ENCODE measurements around the gene MRTFA. TPM values are rescaled to one million over a fixed set of nuclear protein-coding genes. Genes with fewer than 3 reads are reported as not detected.
"Not testable (repeated sequence)": the region's sequence is repeated elsewhere in the genome, so short reads cannot be mapped to it uniquely, and the experiment has no call there.

The MRTFA gene
- polyA plus RNA-seq, 3 donors = 19.2 to 29.6 (median 25.9) TPM

DNA sequence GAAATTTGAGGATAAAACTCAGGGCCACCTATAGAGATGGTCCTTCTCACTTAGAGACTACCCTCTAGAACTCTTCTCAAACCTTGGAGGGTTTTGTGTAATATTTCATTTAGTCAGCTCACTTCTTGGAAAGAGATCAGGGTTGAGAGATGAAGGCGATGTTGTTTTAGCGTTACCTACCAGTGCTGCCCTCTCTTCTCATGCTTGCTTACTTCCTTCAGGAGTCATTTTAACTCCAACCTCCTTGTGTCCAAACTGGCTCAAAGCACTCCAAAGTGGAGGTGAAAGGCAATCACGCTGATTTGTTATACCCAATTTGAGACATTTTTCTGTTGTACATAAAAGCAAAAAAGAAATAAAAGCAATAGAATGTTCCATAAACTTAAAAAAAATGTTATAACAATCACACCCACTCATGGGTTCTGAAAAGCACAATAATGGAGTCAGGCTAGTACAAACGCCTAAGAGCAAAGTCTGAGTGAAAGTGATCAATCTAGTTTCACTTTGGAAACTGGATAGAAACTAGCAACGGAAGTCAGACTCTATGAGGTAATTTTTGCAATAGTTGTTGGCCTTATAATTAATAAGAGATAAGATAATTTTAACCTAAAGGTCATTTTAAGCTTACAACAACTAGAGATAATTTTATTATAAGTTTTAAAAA, 117.1 kb downstream of the MRTFA start:
- DNase-seq (ENCODE audit: extremely low read depth in 1 of 11, low read depth in 9 of 11, low spot score in 4 of 11) = no peak

DNA sequence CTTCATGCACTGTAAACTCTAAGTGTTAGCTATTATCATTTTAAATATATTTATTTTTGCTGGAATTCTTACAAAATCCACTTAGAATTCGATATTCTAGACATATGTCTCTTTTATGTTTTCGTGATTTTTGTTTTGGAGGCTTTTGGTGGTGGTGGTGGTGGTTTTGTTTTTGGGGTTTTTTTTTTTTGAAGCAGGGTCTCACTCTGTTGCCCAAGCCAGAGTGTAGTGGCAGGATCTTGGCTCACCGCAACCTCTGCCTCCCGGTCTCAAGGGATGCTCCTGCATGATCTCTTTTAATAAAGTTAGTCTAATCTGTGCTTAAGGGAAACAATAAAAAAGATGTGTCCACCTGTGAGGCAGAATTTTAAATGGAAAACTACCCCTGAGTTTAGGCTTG, 117.7 kb downstream of the MRTFA start:
- no peak for DNase-seq (ENCODE audit: extremely low read depth in 1 of 11, low read depth in 9 of 11, low spot score in 4 of 11)

DNA sequence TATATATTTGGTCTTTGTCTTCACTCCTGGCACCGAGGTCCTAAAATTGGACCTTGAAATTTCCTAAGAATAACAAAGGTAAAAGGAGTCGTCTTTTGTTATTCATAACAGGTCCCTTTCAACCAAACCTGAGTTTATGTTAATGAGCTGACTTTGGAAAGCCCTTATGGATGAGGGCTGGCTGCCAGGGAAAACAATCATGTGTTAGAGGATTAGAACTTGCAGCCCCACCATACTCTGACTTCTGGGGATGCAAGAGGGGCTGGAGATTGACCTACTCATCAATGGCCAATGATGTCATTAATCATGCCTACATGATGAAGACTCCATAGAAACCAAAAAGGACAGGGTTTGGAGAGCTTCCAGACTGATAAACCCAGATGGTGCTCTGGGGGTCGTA, 118.9 kb downstream of the MRTFA start:
- DNase-seq (ENCODE audit: extremely low read depth in 1 of 11, low read depth in 9 of 11, low spot score in 4 of 11) = no peak

DNA sequence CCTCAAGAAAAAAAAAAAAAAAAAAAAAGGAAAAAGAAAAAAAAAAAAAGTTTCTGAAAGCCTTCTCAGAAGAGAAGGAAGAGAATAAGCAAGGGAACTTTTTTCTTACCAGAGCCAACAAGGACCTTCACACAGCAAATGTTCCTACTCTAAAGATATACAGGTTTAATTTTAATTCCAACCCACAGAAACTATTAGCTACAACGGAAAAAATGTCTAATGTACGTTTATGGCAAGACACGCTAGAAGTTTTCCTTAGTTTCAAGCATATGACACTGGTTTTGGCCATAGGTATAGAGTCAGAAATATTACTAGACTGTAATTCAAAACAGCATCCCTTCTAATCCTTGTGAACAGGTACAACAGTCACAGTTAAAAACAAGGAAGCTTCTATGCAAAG, 120.1 kb downstream of the MRTFA start:
- DNase-seq (ENCODE audit: extremely low read depth in 1 of 11, low read depth in 9 of 11, low spot score in 4 of 11) = no peak

DNA sequence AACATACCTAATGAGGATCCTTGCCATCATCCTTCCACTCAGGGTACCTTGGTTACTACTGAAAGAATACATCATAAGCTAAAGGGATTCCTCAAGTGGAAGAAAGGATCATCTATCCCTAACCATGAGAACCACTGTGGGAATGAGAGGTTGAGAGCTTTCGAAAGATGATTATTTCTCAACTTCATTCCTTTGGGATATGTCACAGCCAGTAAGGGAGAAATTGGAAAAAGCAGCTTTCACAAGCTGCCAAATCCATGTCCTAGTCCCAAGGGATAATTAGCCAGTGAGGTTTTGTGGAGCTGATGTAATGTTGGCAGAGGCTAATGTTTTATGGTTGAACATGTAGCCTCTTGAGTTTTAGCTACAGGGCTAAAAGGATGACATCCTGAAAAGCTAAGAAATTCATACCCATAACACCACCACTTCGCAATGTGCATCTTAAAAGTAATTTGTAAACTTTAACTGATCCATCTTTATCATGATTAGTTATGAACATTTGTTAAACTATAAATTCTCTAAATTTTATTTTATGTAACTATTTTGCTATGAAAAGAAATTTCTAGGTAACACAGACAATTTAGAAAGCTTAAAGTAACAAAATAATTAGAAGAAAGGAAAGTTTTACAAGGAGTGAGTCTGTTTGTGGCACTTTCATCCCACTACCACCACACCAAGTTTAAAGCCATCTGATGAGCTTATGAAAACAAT, 123.9 kb downstream of the MRTFA start:
- no peak for DNase-seq (ENCODE audit: extremely low read depth in 1 of 11, low read depth in 9 of 11, low spot score in 4 of 11)

DNA sequence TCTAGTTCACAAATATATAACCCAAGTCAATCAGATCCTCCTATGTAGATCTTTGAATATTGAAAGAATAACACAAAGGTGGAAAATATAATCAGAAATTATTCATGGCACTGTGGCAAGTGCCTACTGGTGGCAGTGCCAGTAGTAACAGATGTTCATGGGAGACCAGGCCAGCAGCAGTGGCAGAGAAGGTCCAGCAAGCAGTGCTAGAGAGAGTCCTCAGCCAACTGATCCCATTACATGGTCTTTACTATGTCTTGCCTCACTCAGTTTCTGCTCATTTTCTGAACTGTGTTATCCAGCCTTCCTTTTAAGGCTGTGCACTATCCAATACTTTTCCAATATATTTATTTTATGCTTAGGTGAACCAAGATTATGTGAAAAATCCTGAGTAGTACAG, 124.9 kb downstream of the MRTFA start:
- DNase-seq (ENCODE audit: extremely low read depth in 1 of 11, low read depth in 9 of 11, low spot score in 4 of 11) = no peak

DNA sequence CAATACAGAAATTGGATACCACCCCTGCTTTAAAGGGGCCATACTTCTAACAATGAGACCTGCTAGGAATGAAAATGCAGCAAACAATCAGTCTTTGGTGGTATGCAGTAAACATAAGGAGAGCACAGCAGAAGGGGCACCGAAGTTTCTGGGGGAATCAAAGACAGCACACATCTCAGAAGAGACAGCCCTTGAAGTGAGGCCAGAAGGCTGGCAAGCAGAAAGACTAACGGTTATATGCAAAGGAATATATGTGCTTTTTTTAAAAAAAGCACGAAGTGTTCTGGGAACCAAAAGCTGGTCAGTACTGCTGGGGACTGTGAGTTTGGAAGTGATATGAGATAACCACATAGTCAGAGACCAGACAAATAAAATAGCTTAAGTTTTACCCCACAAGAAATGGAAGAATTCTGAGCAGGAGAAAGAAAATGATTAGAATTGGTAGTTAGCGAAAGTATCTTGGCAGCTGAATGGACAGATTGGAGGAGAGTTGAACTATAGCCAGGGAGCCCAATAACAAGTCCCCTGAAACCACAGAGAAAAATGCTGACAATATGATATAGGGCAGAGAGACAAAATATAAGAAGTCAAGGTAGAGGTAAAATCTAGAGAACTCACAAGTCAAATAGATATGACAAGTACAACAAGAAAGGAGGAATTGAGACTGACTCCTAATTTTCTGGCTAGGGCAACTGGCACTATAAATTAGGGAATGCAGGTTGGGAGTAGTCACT, 125.7 kb downstream of the MRTFA start:
- DNase-seq (ENCODE audit: extremely low read depth in 1 of 11, low read depth in 9 of 11, low spot score in 4 of 11) = no peak

DNA sequence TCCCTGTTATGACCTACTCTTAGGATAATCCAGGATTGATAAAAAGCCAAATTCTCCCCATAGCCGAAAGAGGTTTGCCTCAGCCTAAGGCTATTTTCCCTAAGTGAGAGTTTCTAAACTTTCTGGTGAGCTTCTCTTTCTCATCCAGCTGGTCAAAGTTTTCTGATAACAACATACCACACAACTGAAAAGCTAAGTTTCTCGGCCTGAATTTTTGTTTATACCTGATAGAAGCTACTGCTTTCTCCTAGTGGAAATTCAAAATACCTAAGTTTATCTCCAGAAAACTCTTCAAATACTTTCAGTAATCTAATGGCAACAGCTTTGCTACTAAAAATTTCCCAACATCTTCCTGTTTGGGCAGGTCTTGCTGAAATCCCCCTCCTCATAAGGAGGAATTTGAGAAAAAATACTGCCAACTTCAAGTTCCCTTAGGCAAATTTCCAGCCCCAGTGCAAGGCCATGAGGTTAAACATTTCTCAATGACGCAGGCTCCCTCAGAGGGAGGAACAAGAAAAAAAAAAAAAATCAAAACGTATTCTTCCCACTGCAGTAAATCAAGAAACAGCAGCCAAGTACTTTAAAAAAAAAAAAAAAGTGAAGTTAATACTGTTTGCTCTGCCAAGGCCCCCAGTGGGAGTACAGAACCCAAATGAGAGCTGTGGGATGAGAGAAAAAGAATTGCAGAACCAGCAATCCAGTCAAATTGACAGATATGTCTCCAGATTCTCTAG, 127.0 kb downstream of the MRTFA start:
- peak in 7 of 11 donors; percentile 50 to 77 (median 66) for DNase-seq (ENCODE audit: extremely low read depth in 1 of 11, low read depth in 9 of 11, low spot score in 4 of 11)

DNA sequence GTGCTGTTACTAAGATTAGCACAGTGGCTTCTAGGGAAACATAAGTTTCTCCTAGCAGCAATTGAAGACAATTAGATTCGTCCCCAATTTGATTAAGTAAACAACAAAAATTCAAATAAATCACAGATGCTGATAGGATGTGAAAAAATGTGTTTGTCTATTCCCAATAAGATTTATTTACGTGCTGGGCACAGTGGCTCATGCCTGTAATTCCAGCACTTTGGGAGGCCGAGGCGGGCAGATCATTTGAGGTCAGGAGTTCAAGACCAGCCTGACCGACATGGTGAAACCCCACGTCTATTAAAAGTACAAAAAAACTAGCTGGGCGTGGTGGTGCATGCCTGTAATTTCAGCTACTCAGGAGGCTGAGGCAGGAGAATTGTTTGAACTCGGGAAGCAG, 128.5 kb downstream of the MRTFA start:
- DNase-seq (ENCODE audit: extremely low read depth in 1 of 11, low read depth in 9 of 11, low spot score in 4 of 11) = not testable (repeated sequence)

DNA sequence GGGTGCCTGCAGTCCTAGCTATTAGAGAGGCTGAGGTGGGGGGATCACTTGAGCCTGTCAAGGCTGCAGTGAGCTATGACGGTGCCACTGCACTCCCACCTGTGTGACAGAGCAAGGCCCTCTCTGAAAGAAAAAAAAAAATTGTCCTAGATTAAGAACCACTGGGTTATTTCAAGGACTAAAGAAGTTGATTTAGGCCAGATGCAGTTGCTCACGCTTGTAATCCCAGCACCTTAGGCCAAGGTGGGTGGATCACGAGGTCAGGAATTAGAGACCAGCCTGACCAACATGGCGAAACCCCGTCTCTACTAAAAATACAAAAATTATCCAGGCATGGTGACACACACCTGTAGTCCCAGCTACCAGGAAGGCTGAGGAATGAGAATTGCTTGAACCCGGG, 129.0 kb downstream of the MRTFA start:
- DNase-seq (ENCODE audit: extremely low read depth in 1 of 11, low read depth in 9 of 11, low spot score in 4 of 11) = no peak

DNA sequence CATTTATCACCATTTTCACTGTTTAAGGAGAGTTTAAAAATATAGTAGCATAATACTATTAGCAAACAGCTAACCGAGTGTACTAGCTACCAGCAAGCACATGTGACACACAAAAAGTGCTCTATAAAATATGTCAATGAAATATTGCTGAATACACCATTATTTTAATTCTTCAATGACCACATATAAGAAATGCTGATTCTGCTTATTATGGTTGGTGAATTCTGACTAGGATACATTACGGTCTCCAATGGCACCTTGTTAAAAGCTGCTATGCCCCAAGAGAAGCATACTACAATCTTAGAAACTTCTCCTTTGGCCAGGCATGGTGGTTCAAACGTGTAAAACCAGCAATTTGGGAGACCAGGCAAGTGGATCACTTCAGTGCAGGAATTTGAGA, 129.8 kb downstream of the MRTFA start:
- no peak for DNase-seq (ENCODE audit: extremely low read depth in 1 of 11, low read depth in 9 of 11, low spot score in 4 of 11)

DNA sequence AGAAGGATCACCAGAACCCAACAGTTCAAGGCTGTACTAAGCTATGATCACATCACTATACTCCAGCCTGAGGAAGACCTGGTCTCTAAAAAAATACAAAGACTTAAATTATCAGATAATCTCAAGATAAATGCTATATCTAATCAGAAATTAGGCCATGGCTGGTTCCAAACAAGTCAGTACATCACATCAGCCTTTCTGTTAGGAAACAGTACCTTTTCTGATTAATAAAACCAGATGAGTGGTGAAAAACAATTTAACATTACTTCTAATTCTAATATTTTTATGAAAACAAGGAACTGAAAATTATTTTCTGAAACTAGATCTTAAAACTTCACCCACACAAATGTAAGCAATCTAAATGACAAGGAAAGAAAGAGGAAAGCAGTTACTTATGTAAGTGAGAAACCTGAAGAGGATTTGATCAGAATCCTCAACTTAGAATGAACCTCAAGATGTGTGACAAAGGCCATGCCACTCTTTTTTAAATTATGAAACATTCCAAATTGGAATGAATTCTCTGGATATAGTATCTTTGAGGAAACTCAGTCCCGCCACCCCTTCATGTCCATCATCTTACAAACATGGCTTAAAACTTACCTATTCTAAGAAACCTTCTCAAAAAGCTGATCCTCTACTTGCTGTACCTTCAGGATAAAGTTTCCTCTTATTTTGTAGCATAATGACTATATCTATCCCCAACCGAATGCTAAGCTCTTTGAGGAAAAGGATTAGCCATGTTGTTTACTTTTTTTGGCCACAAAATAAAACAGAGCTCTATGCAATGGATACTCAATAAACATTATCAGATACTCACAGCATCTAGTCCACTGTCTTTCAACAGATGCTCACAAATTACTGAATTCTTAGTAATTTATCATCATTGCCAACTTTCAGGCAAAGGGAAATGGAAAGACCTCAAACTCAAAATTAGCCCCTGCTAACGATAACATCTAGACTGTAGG, 132.0 kb downstream of the MRTFA start:
- DNase-seq (ENCODE audit: extremely low read depth in 1 of 11, low read depth in 9 of 11, low spot score in 4 of 11) = no peak

DNA sequence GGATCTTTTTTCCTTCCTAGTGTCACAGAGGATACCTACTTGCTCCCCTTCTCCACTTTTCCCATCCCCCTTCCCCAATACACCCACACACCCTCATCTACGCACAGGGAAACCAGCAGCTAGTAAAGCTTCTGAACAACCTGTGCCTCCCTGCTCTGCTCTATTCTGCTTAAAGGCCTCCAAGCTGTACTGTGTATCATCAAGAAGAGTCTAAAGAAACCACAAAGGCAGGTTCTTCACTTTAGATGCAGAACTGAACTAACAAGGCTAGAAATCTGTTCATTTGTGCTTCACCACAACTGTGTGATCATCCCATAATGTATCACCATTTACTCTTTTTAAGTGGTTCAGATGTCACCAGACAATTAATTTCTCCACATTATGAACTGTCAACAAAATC, 133.6 kb downstream of the MRTFA start:
- no peak for DNase-seq (ENCODE audit: extremely low read depth in 1 of 11, low read depth in 9 of 11, low spot score in 4 of 11)

DNA sequence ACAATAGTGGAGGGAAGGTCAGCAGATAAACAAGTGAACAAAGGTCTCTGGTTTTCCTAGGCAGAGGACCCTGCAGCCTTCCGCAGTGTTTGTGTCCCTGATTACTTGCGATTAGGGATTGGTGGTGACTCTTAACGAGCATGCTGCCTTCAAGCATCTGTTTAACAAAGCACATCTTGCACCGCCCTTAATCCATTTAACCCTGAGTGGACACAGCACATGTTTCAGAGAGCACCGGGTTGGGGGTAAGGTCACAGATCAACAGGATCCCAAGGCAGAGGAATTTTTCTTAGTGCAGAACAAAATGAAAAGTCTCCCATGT, 136.1 kb downstream of the MRTFA start:
- not testable (repeated sequence) for DNase-seq (ENCODE audit: extremely low read depth in 1 of 11, low read depth in 9 of 11, low spot score in 4 of 11)

DNA sequence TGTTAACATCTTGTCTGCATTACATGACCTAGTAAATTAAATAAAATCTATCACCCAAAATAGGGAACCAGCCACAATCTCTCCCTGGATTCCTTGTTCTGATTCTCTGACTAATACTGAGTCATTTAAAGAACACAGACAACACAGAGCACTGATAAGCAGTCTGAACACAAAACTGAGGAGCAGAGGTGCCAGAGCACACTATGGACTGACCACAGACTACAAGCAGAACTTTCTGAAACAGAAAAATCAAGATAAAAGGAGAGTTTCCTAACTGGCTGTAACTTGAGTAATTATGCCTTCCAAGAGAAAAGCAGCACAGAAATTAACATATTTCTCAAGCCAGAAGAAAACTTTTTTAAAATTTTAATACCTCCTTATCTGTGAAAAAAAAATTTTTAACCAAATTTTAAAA, 137.3 kb downstream of the MRTFA start:
- no peak for DNase-seq (ENCODE audit: extremely low read depth in 1 of 11, low read depth in 9 of 11, low spot score in 4 of 11)

DNA sequence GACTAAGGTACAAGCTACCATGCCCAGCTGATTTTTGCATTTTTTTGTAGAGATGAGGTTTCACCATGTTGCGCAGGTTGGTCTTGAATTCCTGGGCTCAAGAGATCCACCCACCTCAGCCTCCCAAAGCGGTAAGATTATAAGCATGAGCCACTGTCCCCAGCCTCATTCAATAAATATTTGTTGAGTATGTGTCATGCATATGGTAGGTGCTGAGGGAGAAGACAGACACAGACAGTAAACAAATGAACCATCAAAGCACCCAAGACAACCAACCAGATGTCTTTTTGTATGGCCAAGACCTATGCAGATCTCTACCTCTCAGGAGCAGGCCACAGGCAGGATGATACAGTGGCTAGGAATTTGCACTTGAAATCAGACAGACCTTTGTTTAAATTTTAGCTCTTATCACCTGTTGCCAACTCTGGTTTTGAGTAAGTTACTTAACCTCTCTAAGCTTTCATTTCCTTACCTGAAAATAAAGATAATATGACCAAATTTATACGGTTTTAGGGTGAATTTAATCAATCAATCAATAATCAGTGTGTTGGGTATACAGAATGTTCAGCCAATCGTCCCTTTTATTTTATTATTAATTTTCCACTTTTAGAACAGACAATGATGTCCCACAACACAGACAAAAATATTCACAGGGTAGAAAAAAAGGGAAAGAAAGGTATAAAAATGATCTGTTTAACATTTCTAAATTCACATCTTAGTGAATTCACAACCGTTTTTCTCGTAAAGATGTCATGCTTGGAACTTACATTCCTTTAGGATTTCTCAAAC, 137.9 kb downstream of the MRTFA start:
- DNase-seq (ENCODE audit: extremely low read depth in 1 of 11, low read depth in 9 of 11, low spot score in 4 of 11) = no peak

DNA sequence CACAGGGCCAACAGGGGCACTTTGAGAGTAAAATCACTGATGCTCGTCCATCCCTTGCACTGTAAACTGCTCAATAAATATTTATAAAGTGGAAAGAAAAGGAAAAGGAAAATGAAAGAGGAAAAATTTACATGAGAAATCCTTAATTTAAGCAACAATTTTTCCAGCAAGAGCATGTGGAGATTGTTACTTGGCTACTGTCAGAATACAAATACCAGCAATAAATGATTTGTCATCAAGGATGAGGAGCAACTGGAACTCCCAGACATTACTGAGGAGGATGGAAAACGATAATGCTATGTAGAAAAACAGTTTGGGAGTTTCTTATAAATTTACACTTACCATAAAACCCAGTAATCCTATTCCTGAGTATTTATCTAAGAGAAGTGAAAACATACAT, 143.1 kb downstream of the MRTFA start:
- DNase-seq (ENCODE audit: extremely low read depth in 1 of 11, low read depth in 9 of 11, low spot score in 4 of 11) = no peak
